ENCODE data around the gene THRAP3. TPM values are rescaled to one million over a fixed set of nuclear protein-coding genes. Genes with fewer than 3 reads are reported as not detected.

The THRAP3 gene
- total and polyA plus RNA-seq, 2 donors from 2014 or later: 28.0 to 102 TPM

GRCh38 chr1:36175137-36176095, 48.8 kb upstream of the THRAP3 start:
- no peak for FAIRE-seq
- intact Hi-C loops (cut with DNase I): no loop called here
- Histone ChIP-seq H3K4me3 (ENCODE audit: low read length in 3 of 3) (no peak overlapping the region), H3K27ac (ENCODE audit: low read depth in 2 of 2, low read length in 2 of 2) (peak overlapping the region; percentile 33), H3K4me1 (ENCODE audit: control insufficient read depth in 2 of 3, insufficient read depth in 2 of 3, low read depth in 1 of 3, low read length in 3 of 3) (peaks cover 0 to 6% (median 4%) of the 10 kb centered on the region in 3 donors), H3K36me3 (ENCODE audit: control insufficient read depth in 2 of 3, insufficient read depth in 3 of 3, low read length in 3 of 3) (peaks cover 9 to 39% (median 36%) of the 10 kb centered on the region in 3 donors), H3K27me3 (ENCODE audit: control insufficient read depth, insufficient read depth, low read length) (no peaks in the 10 kb centered on the region), H3K9me3 (ENCODE audit: control insufficient read depth in 2 of 3, insufficient read depth in 1 of 3, low read length in 3 of 3) (no peaks in the 10 kb centered on the region), H3K9ac (ENCODE audit: low read length in 3 of 3) (no peak overlapping the region)
- TF ChIP-seq CTCF (IDR thresholded peaks at IDR 0.05; ENCODE audit: borderline replicate concordance, extremely low read depth, insufficient read depth): no peak
- peak in 4 of 5 donors; percentile 67 to 82 (median 76) for DNase-seq

GRCh38 chr1:36176106-36176949, 47.9 kb upstream of the THRAP3 start:
- intact Hi-C loops (cut with DNase I): no loop called here
- H3K4me3 ChIP-seq (ENCODE audit: low read length in 3 of 3): no peak overlapping the region
- no peaks in the 10 kb centered on the region for H3K9me3 ChIP-seq (ENCODE audit: control insufficient read depth in 2 of 3, insufficient read depth in 1 of 3, low read length in 3 of 3)
- H3K4me1 ChIP-seq (ENCODE audit: control insufficient read depth in 2 of 3, insufficient read depth in 2 of 3, low read depth in 1 of 3, low read length in 3 of 3): peaks cover 0 to 6% (median 4%) of the 10 kb centered on the region in 3 donors
- DNase-seq (peak in 3 of 5 donors; percentile 50 to 58 (median 52)), FAIRE-seq (no peak)
- H3K36me3 ChIP-seq (ENCODE audit: control insufficient read depth in 2 of 3, insufficient read depth in 3 of 3, low read length in 3 of 3): peaks cover 9 to 46% (median 39%) of the 10 kb centered on the region in 3 donors
- H3K9ac ChIP-seq (ENCODE audit: low read length in 3 of 3): no peak overlapping the region
- H3K27me3 ChIP-seq (ENCODE audit: control insufficient read depth, insufficient read depth, low read length): no peaks in the 10 kb centered on the region
- TF ChIP-seq CTCF (IDR thresholded peaks at IDR 0.05; ENCODE audit: borderline replicate concordance, extremely low read depth, insufficient read depth): no peak
- peak overlapping the region in 1 of 2 donors; percentile 33 for H3K27ac ChIP-seq (ENCODE audit: low read depth in 2 of 2, low read length in 2 of 2)

- Histone ChIP-seq H3K36me3 (ENCODE audit: control insufficient read depth in 2 of 3, insufficient read depth in 3 of 3, low read length in 3 of 3) (peaks cover 6 to 37% (median 28%) of the 10 kb centered on the region in 3 donors), H3K9ac (ENCODE audit: low read length in 3 of 3) (no peak overlapping the region), H3K27ac (ENCODE audit: low read depth in 2 of 2, low read length in 2 of 2) (no peak overlapping the region), H3K4me1 (ENCODE audit: control insufficient read depth in 2 of 3, insufficient read depth in 2 of 3, low read depth in 1 of 3, low read length in 3 of 3) (peaks cover 0 to 6% (median 4%) of the 10 kb centered on the region in 3 donors), H3K4me3 (ENCODE audit: low read length in 3 of 3) (no peak overlapping the region), H3K27me3 (ENCODE audit: control insufficient read depth, insufficient read depth, low read length) (no peaks in the 10 kb centered on the region), H3K9me3 (ENCODE audit: control insufficient read depth in 2 of 3, insufficient read depth in 1 of 3, low read length in 3 of 3) (no peaks in the 10 kb centered on the region)
- intact Hi-C loops (cut with DNase I): no loop called here
- DNase-seq: peak in 2 of 5 donors; percentile 34 to 61
- no peak for TF ChIP-seq CTCF (IDR thresholded peaks at IDR 0.05; ENCODE audit: borderline replicate concordance, extremely low read depth, insufficient read depth)
- no peak for FAIRE-seq
Measured at GRCh38 chr1:36177589-36178431, 46.4 kb upstream of the THRAP3 start.
